Left ventricle myocardium inferior (tissue), 1 donor: ENCODE results near the gene PAX5. TPM values are rescaled to one million over a fixed set of nuclear protein-coding genes. Genes with fewer than 3 reads are reported as not detected.

ENCODE experiments used
- DNase-seq: peaks from one replicate; pipeline ENCODE4 v3.0.0-alpha.2; 2020
- H3K27ac ChIP-seq: fragments of 200-600 bp; replicated peaks from 2 replicates; pipeline ENCODE4 v1.8.0; 2021
- H3K27me3 ChIP-seq: fragments of 200-600 bp; 2 replicates; pipeline ENCODE4 v1.8.0; 2021; ENCODE audit warnings: low read depth
- H3K36me3 ChIP-seq: fragments of 200-600 bp; 2 replicates; pipeline ENCODE4 v1.8.0; 2021
- H3K4me1 ChIP-seq: fragments of 200-600 bp; 2 replicates; pipeline ENCODE4 v1.8.0; 2021
- H3K4me3 ChIP-seq: fragments of 200-600 bp; 2 replicates; pipeline ENCODE4 v1.8.0; 2021; ENCODE audit warnings: mild to moderate bottlenecking, moderate library complexity
- H3K9me3 ChIP-seq: fragments of 200-600 bp; replicated peaks from 2 replicates; pipeline ENCODE4 v1.8.0; 2021
- CTCF ChIP-seq: fragments of 200-600 bp; IDR thresholded peaks from 2 replicates; pipeline ENCODE4 v1.8.0; 2021; ENCODE audit warnings: antibody characterized with exemption, mild to moderate bottlenecking, borderline replicate concordance
- intact Hi-C: fragments of 100-400 bp; cut with micrococcal nuclease; formaldehyde crosslinking; loops from one replicate; pipeline ENCODE4 v1.11.0; 2022
- total RNA-seq: library from RNA; stranded (reverse); fragmentation: NEBNext Ultra II Directional; extraction: Animal tissue kit (Norgen Biotek cat#: 25700); gene quantifications from one replicate; pipeline ENCODE4 v1.2.1, GENCODE V29; 2021
- donor health status: DM: no; HTN: yes; CAD: no; lungs with severe emphysema.

Gene PAX5
- total RNA-seq, 1 donor from 2014 or later = not detected

GRCh38 chr9:36854034-36854433 lies 180.0 kb downstream of the PAX5 start:
- intact Hi-C loops = no loop called here
- no peak for TF ChIP-seq CTCF

GRCh38 chr9:36853233-36853632 lies 180.8 kb downstream of the PAX5 start:
- Histone ChIP-seq H3K4me1 (no peaks in the 10 kb centered on the region), H3K27me3 (peaks cover 93% of the 10 kb centered on the region), H3K27ac (no peak overlapping the region), H3K9me3 (no peaks in the 10 kb centered on the region), H3K36me3 (no peaks in the 10 kb centered on the region), H3K4me3 (no peak overlapping the region)
- intact Hi-C loops = no loop called here
- DNase-seq = no peak
- no peak for TF ChIP-seq CTCF

More at GRCh38 chr9:36854034-36854433, 180.0 kb downstream of the PAX5 start:
- no peaks in the 10 kb centered on the region for H3K4me1 ChIP-seq
- no peak overlapping the region for H3K4me3 ChIP-seq
- H3K27ac ChIP-seq = no peak overlapping the region
- H3K27me3 ChIP-seq = peaks cover 93% of the 10 kb centered on the region
- no peaks in the 10 kb centered on the region for H3K36me3 ChIP-seq
- DNase-seq = no peak
- H3K9me3 ChIP-seq = no peaks in the 10 kb centered on the region

- TF ChIP-seq CTCF = no peak
- Histone ChIP-seq H3K4me3 (no peak overlapping the region), H3K27me3 (peaks cover 91% of the 10 kb centered on the region), H3K36me3 (no peaks in the 10 kb centered on the region), H3K4me1 (no peaks in the 10 kb centered on the region), H3K27ac (no peak overlapping the region), H3K9me3 (no peaks in the 10 kb centered on the region)
- no peak for DNase-seq
- intact Hi-C loops = no loop called here
Observed at GRCh38 chr9:36849943-36850342, 184.1 kb downstream of the PAX5 start.

GRCh38 chr9:36848946-36849345 lies 185.1 kb downstream of the PAX5 start:
- intact Hi-C loops = no loop called here
- Histone ChIP-seq H3K27me3 (peaks cover 87% of the 10 kb centered on the region), H3K9me3 (no peaks in the 10 kb centered on the region), H3K36me3 (no peaks in the 10 kb centered on the region), H3K4me1 (no peaks in the 10 kb centered on the region), H3K27ac (no peak overlapping the region), H3K4me3 (no peak overlapping the region)
- no peak for DNase-seq
- no peak for TF ChIP-seq CTCF

- no peak for DNase-seq
- Histone ChIP-seq H3K4me3 (no peak overlapping the region), H3K9me3 (no peaks in the 10 kb centered on the region), H3K27ac (no peak overlapping the region), H3K36me3 (no peaks in the 10 kb centered on the region), H3K27me3 (peaks cover 79% of the 10 kb centered on the region), H3K4me1 (no peaks in the 10 kb centered on the region)
- intact Hi-C loops = no loop called here
- TF ChIP-seq CTCF = no peak
Observed at GRCh38 chr9:36847781-36848673, 186.0 kb downstream of the PAX5 start.
